Measurements from ENCODE around the gene CST9.

The CST9 gene

DNA sequence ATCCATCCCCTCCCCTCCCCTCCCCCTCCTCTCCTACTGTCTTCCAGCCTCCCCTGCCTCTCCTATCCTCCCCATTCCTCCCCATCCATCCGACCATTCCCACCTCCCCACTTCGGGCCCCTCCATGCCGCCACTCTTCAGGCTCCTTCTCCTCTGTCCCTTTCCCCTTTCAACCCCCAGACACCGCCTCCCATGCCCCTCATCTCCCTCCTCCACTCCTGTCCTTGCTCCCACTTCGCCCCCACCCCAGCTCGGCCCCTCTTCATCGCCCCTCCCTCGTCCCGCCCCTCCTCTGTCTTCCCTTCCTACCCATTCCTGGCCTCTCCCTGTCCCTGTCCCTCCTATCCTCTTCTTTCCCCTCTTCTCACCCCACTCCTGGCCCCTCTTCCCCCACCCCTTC, 32.6 kb upstream of the CST9 start:
- H3K9me2 ChIP-seq (ENCODE audit: low read depth, low read length): no peaks in the 10 kb centered on the region
- TF ChIP-seq EZH2 (IDR thresholded peaks at IDR 0.05; ENCODE audit: borderline replicate concordance, low read length): no peak
- TF ChIP-seq, protein P1, sequence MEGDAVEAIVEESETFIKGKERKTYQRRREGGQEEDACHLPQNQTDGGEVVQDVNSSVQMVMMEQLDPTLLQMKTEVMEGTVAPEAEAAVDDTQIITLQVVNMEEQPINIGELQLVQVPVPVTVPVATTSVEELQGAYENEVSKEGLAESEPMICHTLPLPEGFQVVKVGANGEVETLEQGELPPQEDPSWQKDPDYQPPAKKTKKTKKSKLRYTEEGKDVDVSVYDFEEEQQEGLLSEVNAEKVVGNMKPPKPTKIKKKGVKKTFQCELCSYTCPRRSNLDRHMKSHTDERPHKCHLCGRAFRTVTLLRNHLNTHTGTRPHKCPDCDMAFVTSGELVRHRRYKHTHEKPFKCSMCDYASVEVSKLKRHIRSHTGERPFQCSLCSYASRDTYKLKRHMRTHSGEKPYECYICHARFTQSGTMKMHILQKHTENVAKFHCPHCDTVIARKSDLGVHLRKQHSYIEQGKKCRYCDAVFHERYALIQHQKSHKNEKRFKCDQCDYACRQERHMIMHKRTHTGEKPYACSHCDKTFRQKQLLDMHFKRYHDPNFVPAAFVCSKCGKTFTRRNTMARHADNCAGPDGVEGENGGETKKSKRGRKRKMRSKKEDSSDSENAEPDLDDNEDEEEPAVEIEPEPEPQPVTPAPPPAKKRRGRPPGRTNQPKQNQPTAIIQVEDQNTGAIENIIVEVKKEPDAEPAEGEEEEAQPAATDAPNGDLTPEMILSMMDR (IDR thresholded peaks at IDR 0.05; ENCODE audit: low read length): no peak
- H3K4me2 ChIP-seq (ENCODE audit: low read length): no peak overlapping the region
- no peaks in the 10 kb centered on the region for H3K27me3 ChIP-seq (ENCODE audit: insufficient read depth, low read length)
- no peaks in the 10 kb centered on the region for H3K36me3 ChIP-seq (ENCODE audit: insufficient read depth, low read length)
- H3K4me3 ChIP-seq (ENCODE audit: low read depth, low read length, poor library complexity, severe bottlenecking): no peak overlapping the region
- H3K9ac ChIP-seq (ENCODE audit: low read length): no peak overlapping the region
- H3K4me1 ChIP-seq (ENCODE audit: insufficient read depth, low read length, severe bottlenecking): no peaks in the 10 kb centered on the region
- H2AFZ ChIP-seq (ENCODE audit: low read length): no peak overlapping the region
- H3K27ac ChIP-seq (ENCODE audit: low read depth, low read length, poor library complexity, severe bottlenecking): no peak overlapping the region
- H3F3A ChIP-seq (ENCODE audit: insufficient read depth, low read length): no peaks in the 10 kb centered on the region
- no peaks in the 10 kb centered on the region for H3K9me3 ChIP-seq (ENCODE audit: low read length)
- no peaks in the 10 kb centered on the region for H3K79me2 ChIP-seq (ENCODE audit: insufficient read depth, low read length)
- no peaks in the 10 kb centered on the region for H4K20me1 ChIP-seq (ENCODE audit: insufficient read depth, low read length)

DNA sequence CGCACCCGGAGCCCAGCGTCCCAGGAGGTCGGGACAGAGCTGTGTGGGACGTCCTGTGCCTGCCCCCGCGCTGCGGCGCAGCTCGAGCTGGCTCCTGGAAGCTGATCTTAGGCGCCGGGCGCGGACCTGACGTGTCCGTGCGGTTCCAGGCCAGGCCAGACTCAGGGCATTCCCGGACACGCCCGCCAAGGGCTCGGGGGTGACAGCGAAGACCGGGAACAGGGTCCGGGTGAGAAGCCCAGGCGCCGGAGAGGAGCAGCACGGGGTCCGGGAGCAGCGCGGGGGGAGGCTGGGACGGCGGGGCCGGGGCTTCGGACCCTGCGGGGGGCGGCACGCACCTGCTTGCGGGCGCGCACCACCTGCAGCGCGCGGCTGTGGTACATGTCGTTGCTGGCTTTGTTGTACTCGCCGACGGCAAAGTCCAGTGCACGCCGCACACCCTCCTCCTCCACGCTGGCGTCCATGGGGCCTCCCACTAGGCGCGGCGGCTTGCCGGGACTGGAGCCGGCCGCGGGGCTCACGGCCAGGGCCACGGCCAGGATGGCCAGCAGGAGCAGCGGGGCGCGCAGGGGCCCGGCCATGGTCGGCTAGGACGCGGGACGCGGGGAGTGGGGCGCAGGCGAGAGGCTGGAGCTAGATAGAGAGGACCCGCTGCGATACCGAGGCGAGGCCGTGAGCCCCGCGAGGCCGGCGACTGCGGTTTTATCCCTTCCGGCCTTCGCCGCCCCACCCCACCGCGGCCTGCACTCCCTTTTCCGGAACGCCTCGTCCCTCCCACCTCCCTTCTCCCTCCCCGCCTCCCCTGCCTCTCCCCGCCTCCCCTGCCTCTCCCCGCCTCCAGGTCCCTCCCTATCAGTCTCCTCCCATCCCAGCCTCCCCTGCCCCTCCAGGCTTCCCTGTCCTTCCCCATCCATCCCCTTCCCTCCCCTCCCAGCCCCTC, 31.8 kb upstream of the CST9 start, which contains the start of gene CST3:
Gene CST3, minus strand, starts transcription at position 674 of the 940 bp plus-strand sequence. Its CDS starts 93 bp downstream, at position 581.
- Histone ChIP-seq H3K4me3 (ENCODE audit: low read depth, low read length, poor library complexity, severe bottlenecking) (no peak within 1 kb of the TSS), H3K27me3 (ENCODE audit: insufficient read depth, low read length) (no peaks in the 10 kb centered on the region), H3K27ac (ENCODE audit: low read depth, low read length, poor library complexity, severe bottlenecking) (no peak within 1 kb of the TSS), H3K4me2 (ENCODE audit: low read length) (no peak within 1 kb of the TSS), H3K36me3 (ENCODE audit: insufficient read depth, low read length) (no peaks in the 10 kb centered on the region), H3F3A (ENCODE audit: insufficient read depth, low read length) (no peaks in the 10 kb centered on the region), H4K20me1 (ENCODE audit: insufficient read depth, low read length) (no peaks in the 10 kb centered on the region), H3K79me2 (ENCODE audit: insufficient read depth, low read length) (no peaks in the 10 kb centered on the region), H3K4me1 (ENCODE audit: insufficient read depth, low read length, severe bottlenecking) (no peaks in the 10 kb centered on the region), H3K9ac (ENCODE audit: low read length) (no peak within 1 kb of the TSS), H2AFZ (ENCODE audit: low read length) (no peak within 1 kb of the TSS), H3K9me2 (ENCODE audit: low read depth, low read length) (no peaks in the 10 kb centered on the region), H3K9me3 (ENCODE audit: low read length) (no peaks in the 10 kb centered on the region)
- TF ChIP-seq, protein P1 (IDR thresholded peaks at IDR 0.05; ENCODE audit: low read length): no peak
- TF ChIP-seq EZH2 (IDR thresholded peaks at IDR 0.05; ENCODE audit: borderline replicate concordance, low read length): no peak

DNA sequence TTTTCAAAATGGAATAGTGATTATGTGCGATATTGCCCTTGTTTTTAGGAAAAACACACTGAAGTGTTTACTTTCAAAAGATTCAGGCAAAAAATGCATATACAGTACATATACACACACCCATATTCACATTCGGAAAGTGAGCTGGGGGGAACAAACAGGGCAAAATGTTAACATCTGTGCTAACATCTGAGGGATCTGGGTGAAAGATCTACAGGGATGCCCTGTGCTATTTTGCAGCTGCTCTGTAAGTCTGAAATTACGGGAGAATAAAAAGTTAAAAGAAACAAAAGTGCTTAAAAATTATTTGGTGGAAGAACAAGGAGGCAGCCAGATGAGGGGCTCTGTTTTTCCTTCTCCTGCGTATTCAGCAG, 31.2 kb upstream of the CST9 start:
- Histone ChIP-seq H3K27ac (ENCODE audit: low read depth, low read length, poor library complexity, severe bottlenecking) (no peak overlapping the region), H3K36me3 (ENCODE audit: insufficient read depth, low read length) (no peaks in the 10 kb centered on the region), H3K4me3 (ENCODE audit: low read depth, low read length, poor library complexity, severe bottlenecking) (no peak overlapping the region), H2AFZ (ENCODE audit: low read length) (no peak overlapping the region), H3K9me2 (ENCODE audit: low read depth, low read length) (no peaks in the 10 kb centered on the region), H3K9ac (ENCODE audit: low read length) (no peak overlapping the region), H3K4me2 (ENCODE audit: low read length) (no peak overlapping the region), H3K4me1 (ENCODE audit: insufficient read depth, low read length, severe bottlenecking) (no peaks in the 10 kb centered on the region), H3K27me3 (ENCODE audit: insufficient read depth, low read length) (no peaks in the 10 kb centered on the region), H4K20me1 (ENCODE audit: insufficient read depth, low read length) (no peaks in the 10 kb centered on the region), H3K9me3 (ENCODE audit: low read length) (no peaks in the 10 kb centered on the region), H3K79me2 (ENCODE audit: insufficient read depth, low read length) (no peaks in the 10 kb centered on the region), H3F3A (ENCODE audit: insufficient read depth, low read length) (no peaks in the 10 kb centered on the region)
- TF ChIP-seq EZH2 (IDR thresholded peaks at IDR 0.05; ENCODE audit: borderline replicate concordance, low read length): no peak
- TF ChIP-seq, protein P1 (IDR thresholded peaks at IDR 0.05; ENCODE audit: low read length): no peak

Measured in OCI-LY1 (cell line).